DMS 273 treated with DMSO at 0.1 percent for 48 hours (cell line): ENCODE measurements around the gene NR6A1.

Experiments
- DNase-seq: peaks from one replicate; lab custom pipeline; 2025; lab: John Stamatoyannopoulos, UW

Gene NR6A1

DNA sequence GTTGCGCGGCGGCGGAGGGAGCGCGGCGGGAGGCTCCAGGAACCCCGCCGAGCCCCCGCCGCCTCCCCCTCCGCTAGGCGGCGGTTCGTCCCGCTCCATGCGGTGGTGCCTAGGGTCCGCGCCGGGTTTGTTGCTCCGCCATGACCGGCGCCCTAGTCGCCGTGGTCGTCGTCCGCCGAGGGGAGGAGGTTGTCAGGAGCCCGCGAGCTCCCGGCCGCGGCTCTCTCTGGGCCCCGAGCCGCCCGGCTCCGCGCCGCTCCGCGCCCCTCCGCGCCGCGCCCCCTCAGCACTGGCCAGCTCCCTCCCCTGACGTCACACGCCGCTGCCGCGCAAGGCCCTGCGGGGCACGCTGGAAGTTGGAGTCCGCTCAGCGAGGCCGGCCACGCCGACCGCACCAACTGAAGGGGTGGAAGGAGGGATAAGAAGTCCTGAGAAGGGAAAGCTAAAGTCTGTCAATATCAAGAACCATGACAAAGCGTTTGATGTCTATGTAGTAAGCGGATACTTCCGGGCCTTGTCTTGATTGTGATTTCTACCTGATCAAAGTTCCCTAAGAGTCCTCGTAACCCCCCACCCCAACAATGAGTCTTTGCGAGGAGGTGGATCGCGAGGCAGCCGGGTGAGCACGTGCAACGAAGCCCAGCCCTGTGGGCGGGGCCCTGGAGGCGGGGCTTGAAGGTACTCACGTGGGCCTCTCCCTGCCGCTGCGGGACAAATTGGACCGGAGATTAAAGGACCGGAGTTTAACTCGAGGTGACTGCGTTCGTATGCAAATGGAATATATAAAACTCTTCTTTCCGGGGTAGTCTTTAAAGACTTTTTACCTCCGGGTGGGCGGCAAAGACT, at the start of gene NR6A1:
Gene NR6A1 (minus strand): TSS at position 291 of the 846 bp plus-strand sequence.
- DNase-seq = peak; percentile 91

DNA sequence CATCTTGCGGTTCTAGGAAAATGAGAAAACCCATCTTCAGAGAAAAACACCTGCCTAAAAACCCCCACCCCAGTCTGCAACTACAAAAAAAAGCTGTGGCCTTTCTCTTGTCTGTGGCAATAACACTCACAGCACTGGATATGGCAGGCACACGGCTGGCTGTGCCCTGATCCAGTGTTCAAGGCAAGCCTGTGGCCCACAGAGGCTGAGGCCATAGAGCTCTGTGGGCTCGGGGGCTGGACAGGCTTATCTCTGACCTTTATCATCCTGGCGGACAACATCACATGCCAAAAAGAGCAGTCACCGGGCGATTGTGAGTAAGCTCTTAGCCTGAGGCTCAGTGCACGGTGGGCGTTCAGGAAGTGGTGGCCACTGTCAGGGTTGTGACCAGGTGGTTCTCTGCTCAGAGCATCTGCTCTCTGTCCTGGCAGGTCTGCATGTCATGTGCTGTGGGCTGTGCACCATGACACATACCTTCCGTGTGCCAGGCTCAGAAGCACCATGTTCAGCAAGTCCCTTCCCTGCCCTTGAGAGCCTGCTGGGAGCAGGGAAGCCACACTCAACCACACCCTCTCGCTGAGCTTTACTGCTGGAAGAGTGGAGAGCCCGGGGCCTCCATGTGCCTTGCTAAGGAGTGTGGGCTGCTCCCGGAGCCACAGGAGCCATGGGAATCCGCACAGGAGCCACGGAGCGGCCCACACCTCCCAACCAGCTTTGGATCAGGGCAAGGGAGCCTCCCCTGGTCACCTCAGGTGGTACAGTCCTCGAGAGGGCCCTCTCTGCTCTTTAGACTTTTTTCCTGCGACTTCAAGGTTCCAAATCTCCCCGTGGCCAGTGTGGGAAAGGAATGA, 47.5 kb upstream of the NR6A1 start:
- no peak for DNase-seq

DNA sequence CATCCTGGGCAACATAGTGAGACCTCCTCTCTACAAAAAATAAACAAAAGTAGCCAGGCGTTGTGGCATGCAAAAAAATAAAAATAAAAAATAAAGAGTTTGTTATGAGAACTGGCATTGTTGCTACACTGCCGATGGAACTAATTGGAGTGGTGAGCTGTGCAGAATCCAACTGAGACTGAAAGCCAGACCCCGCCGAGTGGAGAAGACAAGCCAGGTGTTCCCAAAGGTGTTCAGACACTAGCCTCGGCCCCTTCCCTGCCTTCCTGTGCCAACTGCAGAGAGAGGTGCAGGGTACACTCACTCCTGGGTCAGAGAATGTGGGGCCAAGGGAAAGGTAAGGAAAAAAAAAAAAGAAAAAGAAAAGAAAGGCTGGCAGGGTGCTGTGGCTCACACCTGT, 44.5 kb upstream of the NR6A1 start:
- no peak for DNase-seq

DNA sequence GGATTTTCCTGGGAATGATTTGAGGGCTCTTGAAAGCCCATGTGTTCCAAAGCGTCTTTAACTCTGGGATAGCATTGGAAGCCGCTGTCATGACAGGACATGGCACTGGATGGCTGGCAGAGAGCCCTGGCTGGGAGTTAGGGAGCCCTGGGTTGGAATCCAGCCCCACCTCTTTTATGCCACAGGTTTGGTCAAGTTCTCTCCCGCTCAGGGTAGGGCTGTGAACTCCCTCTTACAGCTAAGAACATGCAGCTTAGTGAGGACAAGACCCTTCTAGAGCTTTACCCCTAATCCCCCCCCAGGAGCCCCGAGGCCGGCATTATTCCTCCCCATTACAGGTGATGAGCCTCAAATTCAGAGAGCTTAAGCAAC, 43.0 kb upstream of the NR6A1 start:
- DNase-seq = no peak

- no peak for DNase-seq
Measured at GRCh38 chr9:124813501-124814163, 42.5 kb upstream of the NR6A1 start.

DNA sequence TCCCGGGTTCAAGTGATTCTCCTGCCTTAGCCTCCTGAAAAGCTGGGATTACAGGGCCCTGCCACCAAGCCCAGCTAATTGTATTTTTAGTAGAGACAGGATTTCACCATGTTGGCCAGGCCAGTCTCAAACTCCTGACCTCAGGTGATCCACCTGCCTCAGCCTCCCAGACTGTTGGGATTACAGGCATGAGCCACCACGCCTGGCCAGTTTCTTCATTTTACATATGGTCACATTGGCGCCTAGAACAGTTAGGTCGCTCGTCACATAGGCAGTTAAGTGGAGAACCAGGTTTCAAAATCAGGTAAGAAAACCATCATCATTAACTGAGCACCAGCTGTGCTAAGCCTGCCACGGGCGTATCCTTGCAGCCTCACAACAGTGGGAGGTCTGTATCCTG, 41.9 kb upstream of the NR6A1 start:
- no peak for DNase-seq

DNA sequence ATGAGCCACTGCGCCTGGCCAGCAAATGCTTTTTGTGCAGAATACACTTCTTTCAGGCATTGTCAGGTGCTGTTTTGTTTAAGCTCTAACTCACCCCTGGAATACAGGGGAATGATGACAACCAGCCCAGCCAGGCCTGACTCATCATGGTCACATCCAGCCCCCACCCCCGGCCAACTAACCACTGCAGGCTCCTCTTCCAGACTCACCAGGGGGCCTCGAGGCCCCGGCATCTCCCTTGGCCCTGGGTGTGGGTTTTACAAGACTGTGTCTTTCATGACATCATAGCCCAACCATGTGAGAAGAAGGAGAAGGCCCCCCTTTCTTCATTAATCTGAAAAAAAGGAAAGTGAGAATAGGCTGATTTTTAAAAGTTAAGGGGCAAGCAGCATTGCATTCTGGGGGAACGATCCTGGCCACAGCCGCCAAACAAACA, 41.3 kb upstream of the NR6A1 start:
- DNase-seq = no peak

- DNase-seq = no peak
Measured at GRCh38 chr9:124810663-124811355, 39.7 kb upstream of the NR6A1 start.

GRCh38 chr9:124809741-124810500, 38.8 kb upstream of the NR6A1 start:
- no peak for DNase-seq

DNA sequence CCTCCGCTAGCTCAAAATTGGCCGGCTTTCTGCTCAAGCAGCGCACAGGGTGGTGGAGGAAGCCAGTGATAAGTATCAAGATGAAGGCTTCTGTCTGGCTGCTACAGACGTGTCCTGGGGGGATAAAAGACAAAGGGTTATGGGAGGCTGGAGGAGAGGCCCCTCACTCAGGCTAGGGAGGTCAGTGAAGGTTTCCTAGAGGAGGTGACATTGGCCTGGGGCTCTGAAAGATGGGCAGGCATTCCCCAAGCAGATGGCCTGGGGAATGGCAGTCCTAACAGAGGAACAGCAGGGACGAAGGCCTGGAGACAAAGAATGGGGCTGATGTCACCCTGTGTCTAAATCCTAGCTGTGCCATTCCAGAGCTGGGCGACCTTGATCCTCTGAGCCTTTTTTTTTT, 38.1 kb upstream of the NR6A1 start:
- no peak for DNase-seq

- no peak for DNase-seq
Measured at GRCh38 chr9:124808246-124808956, 37.3 kb upstream of the NR6A1 start.

GRCh38 chr9:124805186-124805585, 34.1 kb upstream of the NR6A1 start:
- DNase-seq = no peak

GRCh38 chr9:124803911-124804310, 32.8 kb upstream of the NR6A1 start:
- DNase-seq = no peak

DNA sequence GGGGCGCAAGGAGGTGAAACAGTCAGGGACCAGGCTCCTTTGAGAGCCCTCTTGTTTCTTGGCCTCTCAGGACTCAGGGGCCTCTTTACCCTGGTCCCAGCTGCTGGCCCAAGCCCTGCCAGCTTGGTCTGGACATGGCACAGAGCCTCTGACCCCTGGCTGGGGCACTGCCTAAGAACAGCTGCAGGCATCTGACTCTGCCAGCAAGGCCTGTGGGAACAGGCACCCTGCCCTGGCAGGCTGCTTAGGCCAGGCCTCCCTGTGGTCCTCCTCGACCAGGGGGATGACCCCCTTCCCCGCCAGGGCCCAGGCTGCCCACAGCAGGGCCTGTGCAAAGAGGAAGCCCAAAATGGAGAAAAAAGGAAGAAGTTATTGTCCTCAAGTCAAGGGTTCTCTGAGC, 31.3 kb upstream of the NR6A1 start:
- DNase-seq = no peak

DNA sequence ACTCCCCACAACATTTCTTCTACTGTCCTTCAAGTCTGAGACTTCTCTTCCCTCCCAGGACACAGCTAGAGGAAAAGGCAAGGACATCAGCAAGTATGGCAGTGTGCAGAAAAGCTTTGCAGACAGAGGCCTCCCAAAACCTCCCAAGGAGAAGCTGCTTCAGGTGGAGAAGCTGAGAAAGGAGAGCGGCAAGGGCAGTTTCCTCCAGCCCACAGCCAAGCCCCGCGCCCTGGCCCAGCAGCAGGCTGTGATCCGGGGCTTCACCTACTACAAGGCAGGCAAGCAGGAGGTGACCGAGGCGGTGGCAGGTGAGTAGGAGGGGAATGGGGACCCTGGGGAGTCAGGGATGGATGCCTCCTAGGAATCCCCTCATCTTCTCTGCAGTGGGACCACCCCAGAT, 30.2 kb upstream of the NR6A1 start:
- no peak for DNase-seq

DNA sequence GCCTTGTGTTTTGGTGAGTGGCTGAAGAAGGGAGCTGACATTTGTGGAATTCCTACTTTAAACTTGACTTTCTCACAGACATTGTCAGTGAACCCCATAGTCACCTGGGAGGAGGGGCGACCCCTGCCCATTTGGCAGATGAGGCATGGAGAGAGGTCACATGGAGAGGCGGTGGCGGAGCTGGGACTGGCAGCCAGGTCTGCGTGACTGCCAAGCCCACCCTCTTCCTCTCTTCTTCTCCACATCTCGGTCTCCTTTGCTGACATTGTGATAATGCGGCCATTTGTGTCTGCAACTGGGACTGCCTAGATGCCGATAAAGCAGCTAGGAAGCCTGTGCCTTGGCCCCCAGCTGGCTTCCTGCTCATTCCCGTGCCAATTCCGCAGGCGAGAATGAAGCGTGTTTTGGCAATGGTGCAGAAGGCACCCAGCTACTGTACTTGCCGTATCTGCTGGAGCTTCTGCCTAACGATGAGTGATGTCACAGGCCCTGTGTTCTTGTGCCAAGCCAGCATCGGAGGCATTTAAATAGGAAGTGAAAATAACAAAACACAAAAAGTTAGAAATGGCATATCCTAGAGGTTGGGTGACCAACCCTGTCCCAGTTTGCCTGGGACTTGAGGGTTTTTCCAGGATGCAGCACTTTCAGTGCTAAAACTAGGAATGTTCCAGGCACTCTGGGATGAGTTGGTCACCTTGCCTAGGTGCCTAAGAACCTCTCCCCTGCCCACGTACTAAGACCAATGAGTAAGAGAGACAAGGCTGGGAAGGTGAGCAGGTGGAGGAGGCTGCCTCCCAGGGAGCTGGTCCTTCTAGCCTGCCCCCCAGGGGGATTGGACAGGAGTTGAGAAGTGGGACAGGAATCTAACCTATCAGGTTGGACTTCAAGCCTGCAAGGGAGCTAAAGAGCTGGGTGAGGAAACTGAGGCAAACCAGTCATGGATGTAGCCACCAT, 29.5 kb upstream of the NR6A1 start:
- DNase-seq = no peak

- no peak for DNase-seq
Measured at GRCh38 chr9:124799274-124800006, 28.3 kb upstream of the NR6A1 start.

GRCh38 chr9:124797343-124798103, 26.4 kb upstream of the NR6A1 start:
- no peak for DNase-seq
